ENCODE measurements around the gene MAP7.

Gene MAP7

DNA sequence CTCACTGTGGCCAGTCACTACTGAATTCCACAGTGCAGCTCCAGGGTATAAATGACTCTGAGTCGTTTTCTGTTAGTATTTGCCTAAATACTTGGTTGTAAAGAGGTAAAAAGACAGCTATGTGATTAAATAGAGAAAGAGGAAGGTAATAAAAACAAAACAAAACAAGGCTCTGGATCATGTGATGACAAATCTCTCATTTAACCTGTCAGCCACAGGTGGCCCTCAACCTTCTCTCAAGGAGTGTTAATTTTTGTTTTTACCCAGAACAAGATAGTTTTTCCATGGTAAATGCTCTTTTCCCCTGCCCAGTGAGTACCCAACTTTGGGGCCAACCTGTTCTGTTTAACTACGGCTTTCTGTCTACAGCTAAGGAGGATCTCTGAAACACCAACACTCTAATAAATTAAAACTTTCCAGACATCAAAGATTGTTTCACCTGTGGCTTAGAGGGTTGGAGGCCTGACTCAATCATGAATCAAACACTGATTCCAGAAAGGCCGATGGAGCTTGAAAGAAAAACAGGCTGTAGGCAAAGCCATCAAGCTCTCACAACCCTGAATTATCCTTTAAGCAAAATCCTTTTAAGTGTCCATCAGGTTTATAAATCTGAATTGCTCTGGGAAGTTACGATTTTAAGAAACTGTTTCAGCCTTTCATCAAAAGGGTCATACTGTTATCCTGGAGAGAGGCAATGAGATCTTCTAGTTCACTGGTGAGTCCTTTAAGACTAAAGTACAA lies 179.1 kb downstream of the MAP7 start:
- DNase-seq, result no peak

DNA sequence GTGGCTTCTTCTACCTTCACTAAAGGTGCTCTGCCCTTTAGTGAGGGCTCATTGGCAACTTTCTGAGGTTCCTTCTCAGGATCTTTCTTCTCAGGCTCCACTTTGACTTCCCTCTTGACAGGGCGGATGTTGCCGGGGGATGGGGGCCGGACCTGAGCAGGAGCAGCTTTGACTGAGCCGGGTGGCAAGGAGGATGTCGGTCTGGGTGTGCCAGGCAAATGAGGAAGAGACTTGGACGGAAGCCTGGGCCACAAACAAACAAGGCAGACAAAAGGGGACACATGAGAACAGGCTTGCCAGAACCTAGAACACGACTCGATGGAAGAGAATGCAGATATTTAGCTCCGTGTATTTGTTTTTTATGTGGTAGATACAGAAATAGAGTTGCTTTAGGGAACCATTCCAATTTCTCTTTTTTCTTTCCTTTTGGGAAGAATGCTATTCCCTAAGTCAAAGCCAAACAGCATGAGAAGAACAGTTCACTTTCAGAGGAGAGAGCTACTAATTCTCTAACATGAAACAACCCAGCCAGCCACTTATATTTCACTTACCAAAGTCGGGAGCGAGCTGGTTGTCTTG lies 184.4 kb downstream of the MAP7 start:
- DNase-seq, result peak; percentile 37 to 51

DNA sequence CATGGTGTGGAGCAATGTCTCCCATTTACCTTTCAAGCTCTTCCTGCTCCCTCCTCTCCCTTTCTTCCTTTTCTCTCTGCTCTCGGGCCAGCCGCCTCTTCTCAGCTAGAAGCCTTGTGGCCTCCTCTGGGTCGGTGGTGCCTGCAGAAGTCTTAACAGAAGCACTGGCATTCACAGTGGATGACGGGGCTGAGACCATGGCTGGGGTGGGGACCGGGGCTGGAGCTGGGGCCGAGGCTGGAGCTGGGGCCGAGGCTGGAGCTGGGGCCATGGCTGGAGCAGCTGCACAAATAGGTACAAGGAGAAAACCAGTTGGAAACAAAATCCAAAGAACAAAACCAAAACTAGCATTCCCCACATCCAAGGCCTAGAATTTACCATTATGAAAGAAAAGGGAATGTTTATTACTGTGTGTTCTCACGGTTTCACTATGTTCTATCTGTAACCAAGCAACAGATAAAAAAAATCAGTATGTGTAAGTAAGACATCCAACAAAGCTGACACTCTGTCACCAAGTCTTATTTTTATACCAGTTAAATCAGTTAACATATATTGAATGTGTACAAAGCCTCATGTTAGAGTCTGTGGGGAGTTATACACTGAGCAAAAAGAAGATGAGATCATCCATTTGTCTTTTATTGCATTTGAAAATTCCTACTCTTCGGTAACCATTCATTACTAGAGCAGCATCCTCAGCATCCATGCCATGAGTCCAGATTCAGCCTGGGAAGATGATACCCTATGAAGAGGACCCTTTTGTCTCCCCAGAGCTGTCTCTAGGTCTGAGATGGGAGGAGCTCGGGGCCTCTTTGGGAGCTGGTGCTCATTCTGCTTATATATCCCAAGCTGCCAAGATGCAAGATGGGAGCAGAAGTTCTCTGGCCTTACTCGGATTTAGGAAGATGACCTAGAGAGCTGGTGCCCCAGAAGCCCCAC lies 187.5 kb downstream of the MAP7 start:
- peak in 1 of 2 donors; percentile 56 for DNase-seq

DNA sequence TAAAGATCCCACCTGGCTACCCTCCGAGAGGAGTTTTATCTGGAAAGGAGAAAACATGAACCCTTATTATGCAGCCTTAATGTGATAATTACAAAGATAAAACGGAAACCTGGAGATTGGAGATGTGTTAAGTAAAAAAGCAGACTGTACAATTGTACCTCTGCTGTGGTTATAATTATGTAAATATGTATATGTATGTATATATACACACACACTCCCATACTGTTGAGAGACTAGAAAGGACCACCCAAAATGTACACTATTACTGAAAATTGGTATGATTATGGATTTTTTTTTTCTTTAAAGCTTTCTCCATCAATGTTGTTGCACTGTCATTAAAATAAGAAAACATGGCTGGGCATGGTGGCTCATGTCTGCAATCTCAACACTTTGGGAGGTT lies 188.4 kb downstream of the MAP7 start:
- DNase-seq, result no peak

DNA sequence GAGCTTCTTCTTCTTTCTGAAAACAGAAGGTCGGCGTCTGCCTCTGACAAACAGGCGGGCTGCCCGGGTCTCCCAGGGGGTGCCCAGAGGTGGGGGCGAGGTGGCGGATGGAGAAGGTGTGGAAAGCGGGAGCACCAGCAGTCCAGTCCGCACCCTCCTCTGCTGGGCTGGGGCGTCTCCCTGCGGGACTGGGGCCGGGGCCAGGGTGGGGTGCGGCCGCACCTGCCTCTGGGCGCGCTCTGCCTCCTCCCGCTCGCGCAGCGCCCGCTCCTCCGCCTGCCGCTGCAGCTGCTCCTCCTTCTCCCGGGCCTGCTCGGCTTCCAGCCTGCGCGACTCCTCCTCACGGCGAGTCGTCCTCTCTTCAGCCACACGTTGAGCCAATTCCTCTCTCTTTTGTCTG lies 189.4 kb downstream of the MAP7 start:
- no peak for DNase-seq

DNA sequence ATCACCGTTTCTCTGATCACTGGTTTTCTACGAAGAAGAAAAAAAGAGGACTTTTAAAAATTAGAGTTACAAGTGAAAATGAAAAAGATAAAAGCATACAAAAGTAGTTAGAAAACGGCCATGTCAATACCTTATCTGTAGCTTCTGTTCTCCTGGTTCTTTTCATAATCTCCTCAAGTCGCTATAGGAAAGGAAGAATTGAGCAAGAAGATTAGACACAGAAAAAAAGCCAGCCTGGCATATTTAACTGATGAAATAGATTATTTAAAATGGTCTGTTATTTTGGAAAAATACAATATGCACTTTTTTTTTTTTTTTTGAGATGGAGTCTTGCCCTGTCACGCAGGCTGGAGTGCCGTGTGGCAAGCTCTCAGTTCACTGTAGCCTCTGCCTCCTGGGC lies 190.4 kb downstream of the MAP7 start:
- no peak for DNase-seq

DNA sequence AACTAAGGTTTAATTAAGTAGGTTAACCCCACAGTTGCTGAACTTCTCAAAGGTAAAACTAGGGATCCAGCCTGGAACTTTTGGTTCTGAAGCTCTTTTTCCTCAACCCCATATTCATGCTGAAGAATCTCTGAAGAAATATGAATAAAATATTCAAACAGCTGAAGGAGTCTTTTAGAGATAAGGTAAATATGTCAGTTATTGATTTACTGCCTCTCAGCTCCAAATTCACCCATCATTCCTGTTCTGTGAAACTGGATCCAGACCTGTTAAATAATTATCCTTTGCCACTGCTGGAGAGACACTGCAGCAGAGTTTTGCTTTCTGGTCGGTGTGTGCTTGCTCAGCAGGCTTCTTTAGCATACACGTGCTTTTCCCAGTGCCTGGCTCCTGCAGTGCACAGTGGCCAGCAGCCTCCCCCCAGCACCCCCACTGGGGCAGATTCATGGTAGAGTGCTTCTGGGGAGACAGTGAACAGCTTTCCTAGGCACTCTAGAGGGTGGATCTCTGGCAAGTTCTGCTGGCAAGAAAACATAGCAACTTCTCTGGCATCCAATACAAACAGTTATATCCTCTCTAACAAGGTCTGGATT lies 198.6 kb downstream of the MAP7 start:
- no peak for DNase-seq

DNA sequence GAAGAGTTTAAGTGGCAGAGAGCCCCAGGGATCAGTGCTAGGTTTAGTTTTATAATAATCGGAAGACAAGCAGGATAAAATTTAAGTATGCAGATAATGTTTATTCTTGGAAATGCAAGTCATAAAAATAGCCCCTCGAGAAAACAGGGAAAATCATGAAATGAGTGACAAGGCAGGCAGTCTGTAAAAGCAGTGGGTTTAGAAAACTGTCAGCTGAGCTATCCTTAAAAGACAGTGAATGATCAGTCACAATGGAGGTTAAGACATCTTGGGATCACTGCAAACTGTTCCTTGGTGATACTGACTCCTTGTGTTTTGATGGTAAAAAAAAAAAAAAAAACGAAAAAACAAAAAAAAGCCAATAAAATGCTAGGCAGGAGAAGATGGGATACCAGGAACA lies 199.3 kb downstream of the MAP7 start:
- no peak for DNase-seq

DNA sequence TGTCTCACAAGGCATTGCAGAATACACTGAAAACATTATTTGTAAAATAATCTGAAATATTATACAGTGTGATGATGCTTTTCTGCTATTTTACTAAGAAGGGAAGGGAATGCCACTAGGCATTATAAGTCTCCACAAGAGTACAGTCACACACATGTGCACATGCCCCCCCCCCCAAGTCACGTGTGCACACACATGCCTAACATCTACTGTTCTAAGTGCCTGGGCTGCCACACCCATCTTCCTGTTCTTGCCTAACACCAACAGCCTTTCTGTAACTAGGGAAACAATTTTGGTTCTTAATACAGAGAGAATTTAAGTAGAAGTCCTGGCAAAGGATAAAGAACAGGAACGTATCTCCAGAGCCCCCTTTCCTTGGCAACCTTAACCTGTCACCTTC lies 202.4 kb downstream of the MAP7 start:
- no peak for DNase-seq

DNA sequence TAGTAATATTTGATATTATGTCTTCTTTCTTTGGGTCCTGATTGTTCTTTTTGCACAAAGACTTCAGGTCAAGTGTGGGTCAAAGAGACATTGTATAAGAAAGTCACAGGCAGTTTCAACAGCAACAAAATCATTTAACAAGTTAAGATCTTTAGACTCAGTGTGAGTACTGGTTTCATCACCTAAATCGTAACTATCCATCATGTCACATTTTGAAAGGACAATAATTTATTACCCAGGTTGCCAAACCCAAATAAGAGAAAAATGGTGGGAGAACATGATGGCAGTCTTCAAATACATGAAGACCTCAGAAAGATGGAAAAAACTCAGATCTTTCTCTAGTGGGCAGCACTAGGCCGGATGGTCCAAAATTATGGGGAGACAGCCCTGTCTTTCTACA lies 205.1 kb downstream of the MAP7 start:
- no peak for DNase-seq

DNA sequence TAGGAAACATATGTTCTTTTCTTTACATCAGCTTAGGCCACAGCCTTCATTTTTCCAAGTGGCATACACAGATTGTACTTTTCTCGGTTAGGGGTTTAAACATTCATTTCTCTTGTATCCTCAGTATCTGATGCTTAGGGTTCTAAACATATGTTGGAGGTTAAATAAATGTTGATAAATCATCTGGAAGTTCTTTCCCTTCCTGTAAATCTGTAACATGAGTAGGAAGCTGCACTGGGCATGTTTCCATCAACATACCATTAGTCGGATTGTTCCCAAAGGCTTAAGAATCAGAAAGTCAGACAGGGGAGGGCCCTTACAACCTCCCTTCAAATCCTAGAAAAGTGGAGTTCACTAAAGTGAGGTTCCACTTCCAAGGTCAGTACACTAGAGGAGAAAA lies 205.8 kb downstream of the MAP7 start:
- DNase-seq, result no peak

DNA sequence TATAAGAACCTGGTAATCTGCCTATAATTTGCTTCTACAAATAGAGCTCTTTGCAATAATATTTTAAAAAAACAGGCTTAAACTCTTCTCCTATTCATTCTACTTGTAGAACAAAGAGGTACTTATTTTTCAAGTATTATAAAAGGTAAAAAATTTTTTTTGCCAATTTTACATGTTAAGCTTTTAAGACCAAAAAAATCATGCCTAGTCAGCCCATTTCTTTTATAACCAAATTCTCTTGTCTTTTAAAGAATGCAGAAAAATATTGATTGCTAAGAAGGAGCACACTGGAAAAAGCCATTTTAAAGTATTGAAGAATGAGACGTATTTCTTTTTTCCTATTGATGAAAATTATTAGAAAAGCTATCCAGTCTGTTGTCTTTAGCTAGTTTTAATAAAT lies 206.5 kb downstream of the MAP7 start:
- no peak for DNase-seq

DNA sequence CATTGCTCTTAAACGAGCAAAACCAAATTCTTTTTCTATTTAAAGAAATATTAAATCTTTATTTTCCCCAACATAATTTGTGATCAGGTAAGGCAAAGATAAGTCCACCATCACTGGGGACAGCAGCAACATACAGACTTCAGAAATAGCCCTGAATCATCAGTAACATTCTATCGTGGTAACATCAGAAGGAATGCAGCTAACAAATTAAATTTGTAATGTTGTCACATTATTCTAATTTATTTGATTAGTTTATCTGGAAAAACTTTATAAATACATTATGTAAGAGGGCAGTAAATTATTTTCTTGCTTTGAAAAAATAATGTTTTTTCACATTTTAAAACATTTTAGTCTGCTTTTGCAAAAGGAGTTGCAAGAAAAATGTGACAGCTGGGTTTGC lies 206.9 kb downstream of the MAP7 start:
- no peak for DNase-seq

DNA sequence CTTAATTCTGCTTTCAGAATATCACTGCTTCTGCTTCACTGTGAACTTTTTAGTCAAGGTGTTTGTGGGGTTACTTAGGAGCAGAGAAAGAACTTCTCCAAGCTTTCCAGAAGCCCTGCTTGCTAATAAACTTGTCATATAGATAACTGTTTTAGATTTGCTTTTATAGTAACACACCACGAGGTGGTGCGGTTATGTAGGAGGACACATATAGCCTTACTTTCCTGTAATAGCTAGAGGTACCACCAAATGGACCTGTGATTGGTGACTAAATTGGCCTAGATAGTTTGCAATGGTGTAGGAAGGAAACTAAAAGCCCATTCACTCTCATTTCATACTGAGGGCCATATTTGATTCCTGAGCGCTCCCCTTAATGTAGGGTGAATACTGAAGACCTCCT lies 208.3 kb downstream of the MAP7 start:
- no peak for DNase-seq

DNA sequence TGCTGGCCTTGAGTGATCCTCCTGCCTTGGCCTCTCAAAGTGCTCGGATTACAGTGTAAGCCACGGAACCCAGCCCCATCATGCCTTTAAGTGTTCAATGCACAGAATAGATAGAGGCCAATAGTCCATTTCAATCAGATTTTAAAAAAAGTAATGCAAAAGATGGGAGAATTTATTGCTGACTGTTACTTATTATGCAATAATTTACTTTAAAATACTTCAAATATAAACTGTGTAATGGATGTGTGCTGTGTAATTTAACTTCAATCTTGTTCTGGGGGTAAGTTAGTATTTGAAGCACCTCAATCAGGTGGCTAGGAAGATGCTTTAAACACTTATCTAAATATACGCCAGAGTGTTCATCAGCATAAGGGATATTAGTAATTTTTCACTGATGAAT lies 208.9 kb downstream of the MAP7 start:
- no peak for DNase-seq

DNA sequence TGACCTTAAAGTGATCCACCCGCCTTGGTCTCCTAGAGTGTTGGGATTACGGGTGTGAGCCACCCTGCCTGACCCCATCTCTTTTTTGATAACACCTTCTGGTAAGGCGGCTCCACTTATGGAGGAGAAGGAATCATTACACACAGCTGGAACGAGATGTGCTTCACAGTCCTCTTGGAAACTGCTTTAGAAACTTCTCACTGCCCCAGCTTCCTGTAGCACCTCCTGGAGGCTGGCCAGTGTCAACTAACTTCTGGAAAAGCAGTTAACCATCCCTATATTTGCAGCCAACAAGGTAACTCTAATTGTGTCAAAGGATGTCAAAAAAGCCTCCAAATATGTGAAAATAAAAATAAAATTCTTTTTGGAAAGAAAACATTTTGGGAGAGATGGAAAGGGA lies 211.7 kb downstream of the MAP7 start:
- no peak for DNase-seq

DNA sequence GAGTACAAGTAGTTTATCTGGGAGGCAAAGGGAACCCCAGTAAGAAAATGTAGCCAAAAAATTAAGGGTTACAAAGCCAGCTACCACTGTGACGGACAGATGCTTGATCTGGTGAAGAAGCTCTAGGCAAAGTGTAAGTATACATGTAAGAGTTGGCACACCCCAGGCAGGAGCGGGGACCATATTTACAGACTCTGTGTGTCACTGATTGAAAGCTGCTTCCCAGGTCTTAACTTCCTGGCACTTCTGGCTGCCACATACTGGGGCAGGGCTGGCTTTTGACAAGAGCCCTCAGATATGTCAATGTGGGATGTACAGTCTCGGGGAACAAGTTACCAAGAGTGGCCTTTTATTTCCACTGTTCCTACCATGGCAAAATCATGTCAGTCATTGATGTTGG lies 212.6 kb downstream of the MAP7 start:
- no peak for DNase-seq

DNA sequence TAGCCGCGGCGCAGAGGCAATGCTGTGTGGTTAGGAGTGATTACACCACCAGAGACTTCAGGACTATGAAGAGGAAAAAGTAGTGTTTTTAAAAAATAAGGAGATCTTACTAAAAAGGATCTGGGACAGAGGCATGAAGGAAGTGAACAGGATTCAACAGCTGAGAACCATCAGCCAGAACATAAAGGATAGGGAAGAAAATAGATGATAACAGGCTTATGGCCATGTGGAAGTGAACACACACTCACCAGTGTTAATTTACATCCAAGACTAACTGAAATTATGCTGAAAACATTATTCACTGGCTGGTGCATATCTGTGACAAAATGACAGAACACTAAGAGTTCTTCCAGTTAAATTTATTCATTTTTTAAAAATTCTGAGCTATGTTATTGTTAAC lies 213.1 kb downstream of the MAP7 start:
- no peak for DNase-seq

DNA sequence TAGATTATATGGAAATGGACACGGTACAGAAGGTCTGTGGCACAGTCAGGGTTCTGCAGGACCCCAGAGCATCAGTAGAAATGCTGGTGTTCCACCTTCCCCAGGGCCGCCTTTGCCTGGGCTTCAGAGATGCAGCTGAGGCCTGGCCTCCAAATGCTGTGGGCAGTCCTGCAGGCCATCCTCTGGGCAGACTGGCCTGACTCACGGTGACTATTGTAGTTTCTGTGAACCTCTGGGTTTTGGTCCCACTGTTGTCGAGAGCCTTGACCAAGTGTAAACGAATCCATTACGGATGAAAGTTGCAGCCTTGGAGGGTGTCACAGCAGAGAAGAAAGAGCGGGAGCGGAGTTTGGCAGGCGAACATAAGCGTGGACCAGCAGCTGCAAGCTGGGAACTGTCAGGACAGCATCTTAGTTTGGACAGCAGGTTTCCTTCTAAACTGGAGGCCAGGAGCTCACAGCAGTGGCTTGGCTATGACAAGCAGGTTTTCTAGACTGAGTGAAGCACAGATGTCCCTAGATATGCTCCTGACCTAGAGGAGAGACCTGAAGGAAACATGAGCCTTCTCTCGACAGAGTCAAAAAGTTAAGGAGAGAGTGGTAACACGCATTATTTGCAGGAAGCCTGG lies 214.4 kb downstream of the MAP7 start:
- no peak for DNase-seq

DNA sequence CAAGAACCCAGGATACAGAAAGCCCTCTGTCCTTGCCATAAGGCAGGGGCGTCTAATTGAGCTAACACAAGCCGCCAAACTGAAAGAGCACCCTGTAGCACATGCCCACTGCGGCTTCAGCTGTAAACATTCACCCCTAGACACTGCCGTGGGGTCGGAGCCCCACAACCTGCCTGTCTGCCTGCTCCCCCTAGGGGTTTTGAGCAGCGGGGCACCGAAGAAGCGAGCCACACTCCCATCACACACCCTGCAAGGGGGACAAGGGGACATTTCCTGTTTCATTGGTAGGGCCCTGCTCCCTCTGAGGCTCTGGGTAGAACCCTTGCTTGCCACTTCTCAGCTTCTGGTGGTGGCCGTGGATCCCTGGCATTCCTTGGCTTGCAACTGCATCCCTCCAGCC lies 215.4 kb downstream of the MAP7 start:
- DNase-seq, result no peak

DNA sequence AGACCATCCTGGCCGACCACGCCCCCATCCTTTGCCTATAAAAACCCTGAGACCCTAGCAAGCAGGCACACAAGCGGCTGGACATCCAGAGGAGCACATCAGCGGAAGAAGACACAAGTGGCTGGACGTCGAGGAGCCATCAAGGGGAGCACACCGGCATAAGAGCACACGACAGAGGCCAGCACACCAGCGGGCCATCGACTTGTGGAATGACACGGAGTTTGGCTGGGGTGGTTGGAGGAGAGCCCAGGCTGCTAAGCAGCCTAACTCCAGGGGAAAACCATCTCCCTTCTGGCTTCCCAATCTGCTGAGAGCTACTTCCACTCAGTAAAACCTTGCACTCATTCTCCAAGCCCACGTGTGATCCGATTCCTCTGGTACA lies 215.8 kb downstream of the MAP7 start:
- DNase-seq, result no peak

DNA sequence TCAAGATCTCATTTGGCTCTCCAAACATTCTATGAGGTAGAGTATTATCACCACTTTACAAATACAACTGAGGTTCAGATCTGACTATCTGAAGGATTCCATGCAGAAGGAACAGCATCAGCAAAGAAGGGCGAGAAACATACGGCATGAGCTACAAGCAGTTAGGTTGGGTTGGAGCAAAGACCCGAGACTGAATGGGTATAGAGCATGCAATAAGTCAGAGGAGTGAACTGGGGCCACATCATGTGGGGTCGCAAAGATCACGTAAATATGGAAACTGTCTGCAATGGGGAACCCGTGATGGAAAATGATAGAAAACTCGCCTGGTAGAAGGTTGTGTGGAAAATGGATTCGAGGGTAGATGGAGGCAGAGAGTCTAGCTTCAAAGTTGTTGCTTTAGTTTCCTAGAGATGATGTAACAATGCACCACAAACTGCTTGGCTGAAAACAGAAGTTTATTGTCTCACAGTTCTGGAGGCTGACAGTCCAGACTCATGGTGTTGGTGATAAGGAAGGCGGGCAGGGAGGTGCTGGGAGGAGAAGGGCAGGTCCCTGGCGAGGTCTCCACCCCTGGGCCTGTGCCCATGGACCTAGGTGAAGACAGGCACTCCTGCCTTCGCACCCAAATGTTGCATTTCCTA lies 216.3 kb downstream of the MAP7 start:
- no peak for DNase-seq

DNA sequence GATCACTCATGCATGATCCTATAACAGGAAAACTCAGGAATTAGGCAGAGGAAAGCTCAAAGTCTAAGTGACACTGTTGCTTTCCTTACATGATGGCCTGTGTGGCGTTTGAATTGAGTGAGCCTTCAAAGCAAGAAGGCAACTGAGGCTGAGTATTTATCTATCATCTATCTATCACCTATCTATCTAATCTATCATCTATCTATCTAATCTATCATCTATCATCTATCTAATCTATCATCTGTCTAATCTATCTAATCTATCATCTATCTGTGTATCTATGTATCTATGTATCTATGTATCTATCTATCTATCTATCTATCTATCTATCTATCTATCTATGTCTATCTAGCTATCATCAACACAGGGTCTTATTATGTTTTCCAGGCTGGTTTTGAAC lies 218.8 kb downstream of the MAP7 start:
- no peak for DNase-seq
